Neural cell (in vitro differentiated cells): ENCODE measurements around the gene NR2C2AP.

ENCODE experiments used
- POLR2AphosphoS5 ChIP-seq: IDR thresholded peaks from 2 replicates; pipeline ENCODE4 v1.6.1; 2012
- SMC3 ChIP-seq: fragments of 450-650 bp; conservative IDR thresholded peaks from 2 replicates; pipeline ENCODE4 v1.6.1; 2014; ENCODE audit warnings: antibody characterized with exemption, mild to moderate bottlenecking, moderate library complexity; ENCODE audit not compliant: poor library complexity
- TF ChIP-seq, protein P1 (sequence below): fragments of 450-650 bp; IDR thresholded peaks from 2 replicates; pipeline ENCODE4 v1.5.1; 2014; ENCODE audit warnings: antibody characterized with exemption, mild to moderate bottlenecking, moderate library complexity; ENCODE audit not compliant: poor library complexity, severe bottlenecking
- TF ChIP-seq, protein P2 (sequence below): IDR thresholded peaks from 2 replicates; pipeline ENCODE4 v1.6.1; 2012; ENCODE audit warnings: borderline replicate concordance

DNA sequence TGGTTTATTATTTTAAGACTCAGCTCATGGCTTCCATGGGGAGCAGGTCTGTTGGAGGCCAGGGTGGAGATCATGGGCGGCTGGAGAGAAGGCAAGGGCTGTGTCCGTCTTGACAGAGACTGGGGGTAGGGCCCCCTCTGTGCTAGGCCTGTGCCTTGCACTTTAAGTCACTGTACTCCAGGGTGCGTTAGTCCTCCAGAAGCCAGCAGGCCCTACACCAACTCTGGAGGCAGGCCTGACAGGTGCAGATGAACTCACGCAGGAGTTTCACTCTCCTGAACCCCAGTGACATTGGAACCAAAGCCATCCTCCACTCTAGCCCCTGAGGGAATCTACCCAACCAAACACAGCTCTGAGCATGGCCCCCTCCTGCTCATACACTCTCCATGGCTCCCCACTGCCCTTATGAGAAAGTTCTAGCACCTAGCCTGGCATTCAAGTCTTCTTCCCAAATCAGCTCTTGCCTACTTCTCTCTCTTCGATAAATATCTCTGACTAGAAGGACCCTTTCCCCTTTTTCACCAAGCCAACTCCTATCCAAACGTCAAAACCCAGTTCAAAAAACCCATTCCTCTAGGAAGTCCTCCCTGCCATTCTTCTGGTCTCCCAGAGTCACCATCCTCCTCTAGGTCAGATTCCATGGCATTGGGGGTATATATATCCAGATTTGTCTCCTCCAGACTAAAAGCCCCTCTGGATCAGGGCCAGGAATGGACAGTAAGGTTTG, 48.3 kb downstream of the NR2C2AP start:
- TF ChIP-seq, protein P1, sequence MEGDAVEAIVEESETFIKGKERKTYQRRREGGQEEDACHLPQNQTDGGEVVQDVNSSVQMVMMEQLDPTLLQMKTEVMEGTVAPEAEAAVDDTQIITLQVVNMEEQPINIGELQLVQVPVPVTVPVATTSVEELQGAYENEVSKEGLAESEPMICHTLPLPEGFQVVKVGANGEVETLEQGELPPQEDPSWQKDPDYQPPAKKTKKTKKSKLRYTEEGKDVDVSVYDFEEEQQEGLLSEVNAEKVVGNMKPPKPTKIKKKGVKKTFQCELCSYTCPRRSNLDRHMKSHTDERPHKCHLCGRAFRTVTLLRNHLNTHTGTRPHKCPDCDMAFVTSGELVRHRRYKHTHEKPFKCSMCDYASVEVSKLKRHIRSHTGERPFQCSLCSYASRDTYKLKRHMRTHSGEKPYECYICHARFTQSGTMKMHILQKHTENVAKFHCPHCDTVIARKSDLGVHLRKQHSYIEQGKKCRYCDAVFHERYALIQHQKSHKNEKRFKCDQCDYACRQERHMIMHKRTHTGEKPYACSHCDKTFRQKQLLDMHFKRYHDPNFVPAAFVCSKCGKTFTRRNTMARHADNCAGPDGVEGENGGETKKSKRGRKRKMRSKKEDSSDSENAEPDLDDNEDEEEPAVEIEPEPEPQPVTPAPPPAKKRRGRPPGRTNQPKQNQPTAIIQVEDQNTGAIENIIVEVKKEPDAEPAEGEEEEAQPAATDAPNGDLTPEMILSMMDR, result no peak
- TF ChIP-seq SMC3 (no peak), POLR2AphosphoS5 (no peak)
- TF ChIP-seq, protein P2, sequence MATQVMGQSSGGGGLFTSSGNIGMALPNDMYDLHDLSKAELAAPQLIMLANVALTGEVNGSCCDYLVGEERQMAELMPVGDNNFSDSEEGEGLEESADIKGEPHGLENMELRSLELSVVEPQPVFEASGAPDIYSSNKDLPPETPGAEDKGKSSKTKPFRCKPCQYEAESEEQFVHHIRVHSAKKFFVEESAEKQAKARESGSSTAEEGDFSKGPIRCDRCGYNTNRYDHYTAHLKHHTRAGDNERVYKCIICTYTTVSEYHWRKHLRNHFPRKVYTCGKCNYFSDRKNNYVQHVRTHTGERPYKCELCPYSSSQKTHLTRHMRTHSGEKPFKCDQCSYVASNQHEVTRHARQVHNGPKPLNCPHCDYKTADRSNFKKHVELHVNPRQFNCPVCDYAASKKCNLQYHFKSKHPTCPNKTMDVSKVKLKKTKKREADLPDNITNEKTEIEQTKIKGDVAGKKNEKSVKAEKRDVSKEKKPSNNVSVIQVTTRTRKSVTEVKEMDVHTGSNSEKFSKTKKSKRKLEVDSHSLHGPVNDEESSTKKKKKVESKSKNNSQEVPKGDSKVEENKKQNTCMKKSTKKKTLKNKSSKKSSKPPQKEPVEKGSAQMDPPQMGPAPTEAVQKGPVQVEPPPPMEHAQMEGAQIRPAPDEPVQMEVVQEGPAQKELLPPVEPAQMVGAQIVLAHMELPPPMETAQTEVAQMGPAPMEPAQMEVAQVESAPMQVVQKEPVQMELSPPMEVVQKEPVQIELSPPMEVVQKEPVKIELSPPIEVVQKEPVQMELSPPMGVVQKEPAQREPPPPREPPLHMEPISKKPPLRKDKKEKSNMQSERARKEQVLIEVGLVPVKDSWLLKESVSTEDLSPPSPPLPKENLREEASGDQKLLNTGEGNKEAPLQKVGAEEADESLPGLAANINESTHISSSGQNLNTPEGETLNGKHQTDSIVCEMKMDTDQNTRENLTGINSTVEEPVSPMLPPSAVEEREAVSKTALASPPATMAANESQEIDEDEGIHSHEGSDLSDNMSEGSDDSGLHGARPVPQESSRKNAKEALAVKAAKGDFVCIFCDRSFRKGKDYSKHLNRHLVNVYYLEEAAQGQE, result no peak
